HepG2 (cell line): ENCODE data around the gene NSD2. TPM values are rescaled to one million over a fixed set of nuclear protein-coding genes. Genes with fewer than 3 reads are reported as not detected.
A peak's percentile ranks its signal among the peaks of the same experiment; 100 is the strongest.

Experiments used
- ATAC-seq: fragments of 200-7000 bp; cut with Tn5 transposase; 3 replicates; pipeline ENCODE4 v1.9.1; 2020; ENCODE audit warnings: mild to moderate bottlenecking, moderate library complexity
- BruUV-seq: library from RNA; stranded (reverse); fragments of 400-500 nt; replicated peaks from 2 replicates; lab custom pipeline; 2021; lab: Mats Ljungman, UMichigan
- CTCF ChIA-PET: fragments of 300-600 bp; formaldehyde crosslinking; extraction: SDS; loops from one replicate; lab custom pipeline; 2021; ENCODE audit warnings: low total read pairs, inconsistent platforms, low intra/inter-chr PET ratio; lab: Yijun Ruan, JAX
- POLR2A ChIA-PET: fragments of 350-600 bp; sonication (Branson Sonifier 250); formaldehyde crosslinking; loops from one replicate; lab custom pipeline; 2020; ENCODE audit warnings: antibody characterized with exemption, inconsistent platforms; lab: Yijun Ruan, JAX
- DNase-seq: peaks from one replicate; pipeline ENCODE4 v3.0.0-alpha.2; 2015; ENCODE audit warnings: low spot score
- FAIRE-seq: peaks from 3 replicates; lab custom pipeline; 2011; peaks lifted over from hg19 to GRCh38; lab: Jason Lieb, UNC
- H2AFZ ChIP-seq: one replicate; pipeline ENCODE4 v1.6.1; 2011; ENCODE audit warnings: low read length, inconsistent platforms
- H3K27ac ChIP-seq: fragments of 300-600 bp; 3 replicates; pipeline ENCODE4 v1.8.0; 2011; ENCODE audit warnings: mixed run types, mild to moderate bottlenecking, mixed read lengths, low read length, inconsistent platforms; ENCODE audit not compliant: insufficient read depth; ENCODE audit errors: extremely low read length
- H3K27me3 ChIP-seq, 2 experiments: fragments of 200-600 bp in 1 of 2; 2 replicates in 1 of 2; 3 replicates in 1 of 2; pipeline versions ENCODE4 v1.6.0 to v1.8.0; 2011; ENCODE audit warnings: low read length in 2 of 2, mild to moderate bottlenecking in 2 of 2, moderate library complexity in 2 of 2, inconsistent platforms in 1 of 2; ENCODE audit not compliant: insufficient read depth in 2 of 2, control insufficient read depth in 1 of 2
- H3K36me3 ChIP-seq, 2 experiments: fragments of 200-600 bp in 1 of 2; replicated peaks in 1 of 2; 2 replicates in 1 of 2; 3 replicates in 1 of 2; pipeline versions ENCODE4 v1.5.1 to v1.8.0; 2011; ENCODE audit warnings: low read length in 2 of 2, inconsistent platforms in 1 of 2; ENCODE audit not compliant: insufficient read depth in 2 of 2, control insufficient read depth in 1 of 2
- H3K4me1 ChIP-seq: 2 replicates; pipeline ENCODE4 v1.5.1; 2012; ENCODE audit warnings: low read length, inconsistent platforms; ENCODE audit not compliant: insufficient read depth
- H3K4me2 ChIP-seq: 2 replicates; pipeline ENCODE4 v1.6.0; 2011; ENCODE audit warnings: low read depth, low read length, inconsistent platforms
- H3K4me3 ChIP-seq, 3 experiments: fragments of 200-600 bp in 1 of 3; sonication (generic), shearing (Covaris generic) in 1 of 3; replicated peaks in 1 of 3; 2 replicates each; pipeline ENCODE4 v1.5.1; 2011 to 2016; ENCODE audit warnings: low read length in 3 of 3, inconsistent platforms in 2 of 3, low read depth in 2 of 3, mild to moderate bottlenecking in 2 of 3, control low read depth in 1 of 3, mixed read lengths in 1 of 3; ENCODE audit not compliant: insufficient read depth in 1 of 3
- H3K79me2 ChIP-seq: one replicate; pipeline ENCODE4 v1.6.1; 2011; ENCODE audit warnings: low read length, inconsistent platforms; ENCODE audit not compliant: insufficient read depth
- H3K9ac ChIP-seq: 2 replicates; pipeline ENCODE4 v1.6.0; 2011; ENCODE audit warnings: mild to moderate bottlenecking, low read depth, low read length, inconsistent platforms; ENCODE audit not compliant: insufficient read depth
- H3K9me3 ChIP-seq: 2 replicates; pipeline ENCODE4 v1.5.1; 2012; ENCODE audit warnings: mild to moderate bottlenecking, low read length
- H4K20me1 ChIP-seq: 2 replicates; pipeline ENCODE4 v1.6.0; 2011; ENCODE audit warnings: inconsistent platforms, mild to moderate bottlenecking, low read length, moderate library complexity; ENCODE audit not compliant: insufficient read depth
- CEBPG ChIP-seq: IDR thresholded peaks from 2 replicates; pipeline ENCODE4 v1.6.1; 2016
- HOXA7 ChIP-seq: sonication (generic); formaldehyde crosslinking; IDR thresholded peaks from 2 replicates; pipeline ENCODE4 v1.8.1; 2022; ENCODE audit warnings: mild to moderate bottlenecking, missing genetic modification reagents, moderate library complexity
- PLRG1 ChIP-seq: fragments of 450-650 bp; conservative IDR thresholded peaks from 2 replicates; pipeline ENCODE4 v1.6.1; 2016
- PRMT3 ChIP-seq: sonication (generic); formaldehyde crosslinking; IDR thresholded peaks from 2 replicates; pipeline ENCODE4 v1.8.1; 2022; ENCODE audit warnings: low read depth, mild to moderate bottlenecking, moderate library complexity, missing genetic modification reagents, borderline replicate concordance
- SMAD9 ChIP-seq: sonication (generic); formaldehyde crosslinking; IDR thresholded peaks from 2 replicates; pipeline ENCODE4 v1.5.1; 2020; ENCODE audit warnings: mild to moderate bottlenecking, missing genetic modification reagents
- SRSF9 ChIP-seq: fragments of 200-400 bp; formaldehyde crosslinking; IDR thresholded peaks from 2 replicates; pipeline ENCODE4 v1.6.1; 2018; ENCODE audit warnings: borderline replicate concordance, mild to moderate bottlenecking, low read depth, low read length; ENCODE audit not compliant: insufficient read depth, poor library complexity, severe bottlenecking
- ZBTB8A ChIP-seq: sonication (generic); formaldehyde crosslinking; IDR thresholded peaks from 2 replicates; pipeline ENCODE4 v1.4.0; 2020; ENCODE audit warnings: mild to moderate bottlenecking, low read depth, missing genetic modification reagents, borderline replicate concordance
- ZNF10 ChIP-seq: sonication (generic); formaldehyde crosslinking; IDR thresholded peaks from 2 replicates; pipeline ENCODE4 v1.4.0; 2020; ENCODE audit warnings: mild to moderate bottlenecking, low read depth, missing genetic modification reagents, borderline replicate concordance
- ZNF468 ChIP-seq: sonication (generic); formaldehyde crosslinking; IDR thresholded peaks from 2 replicates; pipeline ENCODE4 v1.8.0; 2022; ENCODE audit warnings: mild to moderate bottlenecking, moderate library complexity, missing genetic modification reagents
- WGBS: methylation state at CpG from one replicate; pipeline ENCODE4 v1.1.6; 2017; ENCODE audit warnings: low lambda C conversion rate; 5-methylcytosine and 5-hydroxymethylcytosine counted together
- in situ Hi-C: cut with HindIII; loops from 2 replicates; pipeline ENCODE4 v1.10.0; 2017; ENCODE audit warnings: low pct_unique_long_range_greater_than_20kb; ENCODE audit not compliant: extremely low pct_ligation_motif_present
- intact Hi-C: fragments of 100-400 bp; cut with micrococcal nuclease; formaldehyde crosslinking; loops from one replicate; pipeline ENCODE4 v1.10.0; 2022; ENCODE audit not compliant: unreplicated experiment
- polyA plus RNA-seq, 8 experiments: library from polyadenylated mRNA; depleted of rRNA in 3 of 8; stranded (reverse) in 7 of 8; unstranded in 1 of 8; fragments of >200 nt; fragmentation: Illumina TruSeq in 4 of 8; extraction: Trizol in 4 of 8; gene quantifications; 2 replicates each; pipeline versions ENCODE4 v1.2.1 to v1.2.3, GENCODE V29; 2011 to 2016; ENCODE audit warnings: low read depth in 4 of 8, missing spikeins in 1 of 8, mixed read lengths in 1 of 8; ENCODE audit not compliant: insufficient read depth in 1 of 8
- total RNA-seq, 5 experiments: library from RNA; depleted of rRNA; stranded (reverse); fragments of >200 nt; fragmentation: Illumina TruSeq; extraction: Trizol; gene quantifications; 2 replicates each; pipeline ENCODE4 v1.2.3, GENCODE V29; 2016; ENCODE audit warnings: low read depth in 1 of 5
- TF ChIP-seq, protein P1 (sequence below): sonication (generic); formaldehyde crosslinking; IDR thresholded peaks from 2 replicates; pipeline ENCODE4 v1.4.0; 2020; ENCODE audit warnings: missing genetic modification reagents
- TF ChIP-seq, protein P2 (sequence below): sonication (generic); formaldehyde crosslinking; IDR thresholded peaks from 2 replicates; pipeline ENCODE4 v1.9.0; 2022; ENCODE audit warnings: missing genetic modification reagents, mild to moderate bottlenecking, borderline replicate concordance
- TF ChIP-seq, protein P3 (sequence below): IDR thresholded peaks from 2 replicates; pipeline ENCODE4 v1.6.1; 2018; ENCODE audit warnings: missing genetic modification reagents, mild to moderate bottlenecking, missing compliant biosample characterization
- TF ChIP-seq, protein P4 (sequence below): sonication (generic); formaldehyde crosslinking; IDR thresholded peaks from 2 replicates; pipeline ENCODE4 v1.5.0; 2020; ENCODE audit warnings: missing genetic modification reagents, mild to moderate bottlenecking, borderline replicate concordance

NSD2 gene
- total and polyA plus RNA-seq, 2 of the 13 experiments (the other 11 are each of a cell fraction or from before 2014, with no cell fraction given): 22.0 to 65.9 TPM

DNA sequence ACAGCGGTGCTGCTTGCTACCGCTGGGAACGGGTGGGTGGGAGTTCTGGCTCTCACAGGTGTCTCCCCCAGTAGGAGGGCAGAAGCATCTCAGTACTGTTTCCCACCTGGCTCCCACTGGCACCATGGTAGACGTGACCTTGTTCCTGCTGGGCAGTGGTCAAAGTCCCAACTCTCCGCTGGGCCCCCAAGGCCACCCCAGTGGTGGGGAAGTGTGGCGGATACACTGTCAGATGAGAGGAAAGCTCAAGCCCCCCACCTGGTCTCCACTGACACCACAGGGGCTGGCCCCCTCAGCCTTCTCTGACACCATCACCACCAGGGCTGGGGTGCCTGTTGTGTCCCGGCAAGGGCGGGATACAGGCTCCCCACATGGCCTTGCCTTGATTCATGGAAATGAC lies 39.9 kb upstream of the NSD2 start:
- TF ChIP-seq, protein P1, sequence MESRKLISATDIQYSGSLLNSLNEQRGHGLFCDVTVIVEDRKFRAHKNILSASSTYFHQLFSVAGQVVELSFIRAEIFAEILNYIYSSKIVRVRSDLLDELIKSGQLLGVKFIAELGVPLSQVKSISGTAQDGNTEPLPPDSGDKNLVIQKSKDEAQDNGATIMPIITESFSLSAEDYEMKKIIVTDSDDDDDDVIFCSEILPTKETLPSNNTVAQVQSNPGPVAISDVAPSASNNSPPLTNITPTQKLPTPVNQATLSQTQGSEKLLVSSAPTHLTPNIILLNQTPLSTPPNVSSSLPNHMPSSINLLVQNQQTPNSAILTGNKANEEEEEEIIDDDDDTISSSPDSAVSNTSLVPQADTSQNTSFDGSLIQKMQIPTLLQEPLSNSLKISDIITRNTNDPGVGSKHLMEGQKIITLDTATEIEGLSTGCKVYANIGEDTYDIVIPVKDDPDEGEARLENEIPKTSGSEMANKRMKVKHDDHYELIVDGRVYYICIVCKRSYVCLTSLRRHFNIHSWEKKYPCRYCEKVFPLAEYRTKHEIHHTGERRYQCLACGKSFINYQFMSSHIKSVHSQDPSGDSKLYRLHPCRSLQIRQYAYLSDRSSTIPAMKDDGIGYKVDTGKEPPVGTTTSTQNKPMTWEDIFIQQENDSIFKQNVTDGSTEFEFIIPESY (CRISPR knock-in tag): peak; percentile 78
- no peak for TF ChIP-seq CEBPG (CRISPR knock-in tag)
- ATAC-seq (peak; percentile 20; the same call in 2 of the 3 replicates), DNase-seq (no peak), FAIRE-seq (no peak)
- Histone ChIP-seq H4K20me1 (no peaks in the 10 kb centered on the region), H3K4me3 (no peak overlapping the region), H3K79me2 (no peaks in the 10 kb centered on the region), H3K9me3 (no peaks in the 10 kb centered on the region), H3K4me2 (no peak overlapping the region), H3K36me3 (peaks cover 20 to 53% of the 10 kb centered on the region in 2 experiments; a peak in 4 of 5 replicates), H3K9ac (no peak overlapping the region), H2AFZ (no peak overlapping the region), H3K27me3 (no peaks in the 10 kb centered on the region), H3K4me1 (peaks cover 31% of the 10 kb centered on the region), H3K27ac (no peak overlapping the region)
- CTCF ChIA-PET: no interaction called here
- in situ Hi-C loops: no loop called here
- no TSS peak for BruUV-seq
- 100% methylated on average over 3 of the region's 8 CpGs for WGBS
- POLR2A ChIA-PET: interaction anchor here (0.9 kb wide), 1 partner anchor 32 kb away, joined by 3 read pairs; no protein-coding TSS in a partner anchor
- intact Hi-C loops: no loop called here

DNA sequence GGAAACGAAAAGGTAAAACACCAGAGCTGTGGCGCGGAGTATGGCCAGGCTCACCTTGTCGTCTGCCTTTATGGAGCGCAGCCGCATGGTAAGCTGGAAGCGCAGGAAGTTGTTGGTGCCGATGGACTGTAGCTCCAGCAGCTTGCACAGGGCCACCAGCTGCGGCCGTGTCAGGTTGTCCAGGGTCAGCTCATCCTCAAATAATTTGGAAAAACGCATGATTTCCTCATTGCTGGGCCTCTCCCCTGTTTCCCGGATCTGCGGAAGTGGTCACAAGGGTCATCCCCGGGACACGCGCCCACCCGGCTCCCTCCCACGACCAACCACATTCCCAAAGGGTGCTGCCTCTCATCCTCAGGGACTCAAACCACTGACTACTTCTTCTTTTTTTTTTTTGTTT lies 38.5 kb upstream of the NSD2 start:
- in situ Hi-C loops: no loop called here
- ATAC-seq: no peak
- H3K4me3 ChIP-seq: no peak overlapping the region
- TF ChIP-seq SMAD9 (CRISPR knock-in tag) (no peak), PRMT3 (CRISPR knock-in tag) (no peak), PLRG1 (no peak), ZNF468 (no peak), ZBTB8A (CRISPR knock-in tag) (no peak), HOXA7 (CRISPR knock-in tag) (no peak), ZNF10 (no peak), SRSF9 (no peak)
- TF ChIP-seq, protein P2, sequence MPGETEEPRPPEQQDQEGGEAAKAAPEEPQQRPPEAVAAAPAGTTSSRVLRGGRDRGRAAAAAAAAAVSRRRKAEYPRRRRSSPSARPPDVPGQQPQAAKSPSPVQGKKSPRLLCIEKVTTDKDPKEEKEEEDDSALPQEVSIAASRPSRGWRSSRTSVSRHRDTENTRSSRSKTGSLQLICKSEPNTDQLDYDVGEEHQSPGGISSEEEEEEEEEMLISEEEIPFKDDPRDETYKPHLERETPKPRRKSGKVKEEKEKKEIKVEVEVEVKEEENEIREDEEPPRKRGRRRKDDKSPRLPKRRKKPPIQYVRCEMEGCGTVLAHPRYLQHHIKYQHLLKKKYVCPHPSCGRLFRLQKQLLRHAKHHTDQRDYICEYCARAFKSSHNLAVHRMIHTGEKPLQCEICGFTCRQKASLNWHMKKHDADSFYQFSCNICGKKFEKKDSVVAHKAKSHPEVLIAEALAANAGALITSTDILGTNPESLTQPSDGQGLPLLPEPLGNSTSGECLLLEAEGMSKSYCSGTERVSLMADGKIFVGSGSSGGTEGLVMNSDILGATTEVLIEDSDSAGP: no peak
- TF ChIP-seq, protein P3, sequence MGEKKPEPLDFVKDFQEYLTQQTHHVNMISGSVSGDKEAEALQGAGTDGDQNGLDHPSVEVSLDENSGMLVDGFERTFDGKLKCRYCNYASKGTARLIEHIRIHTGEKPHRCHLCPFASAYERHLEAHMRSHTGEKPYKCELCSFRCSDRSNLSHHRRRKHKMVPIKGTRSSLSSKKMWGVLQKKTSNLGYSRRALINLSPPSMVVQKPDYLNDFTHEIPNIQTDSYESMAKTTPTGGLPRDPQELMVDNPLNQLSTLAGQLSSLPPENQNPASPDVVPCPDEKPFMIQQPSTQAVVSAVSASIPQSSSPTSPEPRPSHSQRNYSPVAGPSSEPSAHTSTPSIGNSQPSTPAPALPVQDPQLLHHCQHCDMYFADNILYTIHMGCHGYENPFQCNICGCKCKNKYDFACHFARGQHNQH (CRISPR knock-in tag): no peak
- TF ChIP-seq, protein P4, sequence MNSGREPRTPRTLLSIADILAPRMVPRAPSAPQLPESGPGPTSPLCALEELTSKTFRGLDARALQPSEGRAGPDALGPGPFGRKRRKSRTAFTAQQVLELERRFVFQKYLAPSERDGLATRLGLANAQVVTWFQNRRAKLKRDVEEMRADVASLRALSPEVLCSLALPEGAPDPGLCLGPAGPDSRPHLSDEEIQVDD (CRISPR knock-in tag): no peak

More for the DNA sequence above, 38.5 kb upstream of the NSD2 start:
- H3K79me2 ChIP-seq: no peaks in the 10 kb centered on the region
- POLR2A ChIA-PET: no interaction called here
- FAIRE-seq (no peak), DNase-seq (no peak)
- H3K36me3 ChIP-seq: peaks cover 18 to 57% of the 10 kb centered on the region in 2 experiments; a peak in 4 of 5 replicates
- no peaks in the 10 kb centered on the region for H4K20me1 ChIP-seq
- no peak overlapping the region for H3K4me2 ChIP-seq
- CTCF ChIA-PET: no interaction called here
- intact Hi-C loops: no loop called here
- no peak overlapping the region for H3K27ac ChIP-seq
- H2AFZ ChIP-seq: no peak overlapping the region
- H3K9me3 ChIP-seq: no peaks in the 10 kb centered on the region
- H3K9ac ChIP-seq: no peak overlapping the region
- no peaks in the 10 kb centered on the region for H3K27me3 ChIP-seq
- BruUV-seq: no TSS peak
- WGBS: 97% methylated on average over 16 of the region's 18 CpGs
- peaks cover 22% of the 10 kb centered on the region for H3K4me1 ChIP-seq
